Neural cell (in vitro differentiated cells): ENCODE data around the gene CASKIN2.

Source experiments
- EP300 ChIP-seq: fragments of 450-650 bp; conservative IDR thresholded peaks from 2 replicates; pipeline ENCODE4 v1.6.1; 2014; ENCODE audit warnings: antibody characterized with exemption, mild to moderate bottlenecking, moderate library complexity; ENCODE audit not compliant: poor library complexity, severe bottlenecking
- EZH2 ChIP-seq: fragments of 200-600, 300-800 bp; shearing (Covaris generic), sonication (generic); IDR thresholded peaks from 2 replicates; pipeline ENCODE4 v1.6.1; 2014; ENCODE audit warnings: antibody characterized with exemption, low read length, borderline replicate concordance, mild to moderate bottlenecking; ENCODE audit not compliant: insufficient read depth, poor library complexity, severe bottlenecking
- POLR2AphosphoS5 ChIP-seq: IDR thresholded peaks from 2 replicates; pipeline ENCODE4 v1.6.1; 2012
- TAF1 ChIP-seq: IDR thresholded peaks from 2 replicates; pipeline ENCODE4 v1.6.1; 2012; ENCODE audit warnings: low read depth
- TF ChIP-seq, protein P1 (sequence below): fragments of 450-650 bp; IDR thresholded peaks from 2 replicates; pipeline ENCODE4 v1.5.1; 2014; ENCODE audit warnings: antibody characterized with exemption, mild to moderate bottlenecking, moderate library complexity; ENCODE audit not compliant: poor library complexity, severe bottlenecking

DNA sequence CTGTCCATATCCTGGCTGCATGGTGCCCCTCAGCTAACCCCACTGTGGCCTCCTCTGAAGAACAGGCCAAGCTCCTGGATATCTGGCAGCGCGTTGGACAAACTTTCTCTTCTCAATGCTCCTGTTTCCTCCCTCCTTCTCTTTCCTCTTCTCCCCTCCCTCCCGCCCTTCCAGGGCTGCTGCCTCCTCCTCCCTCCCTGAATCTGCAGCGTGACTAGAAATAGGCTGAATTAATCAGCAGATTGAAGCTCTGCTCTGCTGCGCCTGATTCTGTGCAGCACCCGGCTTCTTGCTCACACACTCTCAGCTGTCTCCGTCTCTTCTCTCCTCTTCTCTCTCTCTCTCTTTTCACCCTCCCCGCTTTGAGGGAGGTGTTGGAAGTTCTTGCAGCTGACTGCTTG is 39.1 kb downstream of the CASKIN2 start:
- no peak for TF ChIP-seq EZH2
- TF ChIP-seq, protein P1, sequence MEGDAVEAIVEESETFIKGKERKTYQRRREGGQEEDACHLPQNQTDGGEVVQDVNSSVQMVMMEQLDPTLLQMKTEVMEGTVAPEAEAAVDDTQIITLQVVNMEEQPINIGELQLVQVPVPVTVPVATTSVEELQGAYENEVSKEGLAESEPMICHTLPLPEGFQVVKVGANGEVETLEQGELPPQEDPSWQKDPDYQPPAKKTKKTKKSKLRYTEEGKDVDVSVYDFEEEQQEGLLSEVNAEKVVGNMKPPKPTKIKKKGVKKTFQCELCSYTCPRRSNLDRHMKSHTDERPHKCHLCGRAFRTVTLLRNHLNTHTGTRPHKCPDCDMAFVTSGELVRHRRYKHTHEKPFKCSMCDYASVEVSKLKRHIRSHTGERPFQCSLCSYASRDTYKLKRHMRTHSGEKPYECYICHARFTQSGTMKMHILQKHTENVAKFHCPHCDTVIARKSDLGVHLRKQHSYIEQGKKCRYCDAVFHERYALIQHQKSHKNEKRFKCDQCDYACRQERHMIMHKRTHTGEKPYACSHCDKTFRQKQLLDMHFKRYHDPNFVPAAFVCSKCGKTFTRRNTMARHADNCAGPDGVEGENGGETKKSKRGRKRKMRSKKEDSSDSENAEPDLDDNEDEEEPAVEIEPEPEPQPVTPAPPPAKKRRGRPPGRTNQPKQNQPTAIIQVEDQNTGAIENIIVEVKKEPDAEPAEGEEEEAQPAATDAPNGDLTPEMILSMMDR: no peak
- no peak for TF ChIP-seq TAF1
- no peak for TF ChIP-seq POLR2AphosphoS5
- no peak for TF ChIP-seq EP300
